ENCODE data around the gene SP140L.
A peak's percentile ranks its signal among the peaks of the same experiment; 100 is the strongest.
"Not testable (repeated sequence)": the region's sequence is repeated elsewhere in the genome, so short reads cannot be mapped to it uniquely, and the experiment has no call there.

SP140L gene

GRCh38 chr2:230384986-230385385 lies 58.0 kb downstream of the SP140L start:
- DNase-seq = no peak

- no peak for DNase-seq
Measured at GRCh38 chr2:230394301-230394700, 67.3 kb downstream of the SP140L start.

DNA sequence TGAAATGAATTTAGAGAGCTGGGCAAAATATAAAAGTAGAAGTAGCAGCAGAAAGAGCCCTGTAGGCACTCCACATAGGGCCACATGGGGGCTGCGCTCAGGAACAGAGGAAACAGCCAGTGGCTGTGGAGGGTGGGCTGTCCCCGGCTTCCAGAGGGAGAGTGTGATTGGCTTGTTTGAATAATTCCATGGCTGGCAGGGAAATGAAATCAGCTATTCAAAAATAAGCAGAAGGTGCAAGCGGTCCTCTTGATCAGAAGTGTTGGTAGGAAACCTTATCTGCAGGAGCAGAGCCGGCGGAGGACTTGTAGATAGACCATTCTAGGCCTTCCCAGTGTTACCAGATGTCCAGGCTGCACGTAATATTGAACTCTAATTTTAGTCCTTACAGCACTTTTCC lies 71.7 kb downstream of the SP140L start:
- DNase-seq = not testable (repeated sequence)

DNA sequence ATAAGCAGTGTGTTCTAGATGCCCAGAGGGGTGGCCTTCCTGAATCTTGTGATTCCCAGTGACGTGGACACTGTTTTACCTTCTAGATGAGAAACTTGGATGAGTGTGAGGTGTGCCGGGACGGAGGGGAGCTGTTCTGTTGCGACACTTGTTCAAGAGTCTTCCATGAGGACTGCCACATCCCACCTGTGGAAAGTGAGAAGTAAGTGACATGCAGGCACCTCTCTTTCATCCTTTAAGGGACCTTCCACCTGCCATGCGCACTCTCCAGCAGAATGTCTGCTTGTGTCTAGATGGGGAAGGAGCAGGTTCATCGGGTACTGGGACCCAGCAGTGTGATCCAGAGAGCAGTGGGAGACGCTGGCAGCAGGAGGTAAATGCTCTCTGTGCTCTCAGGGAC lies 73.0 kb downstream of the SP140L start:
- no peak for DNase-seq

- no peak for DNase-seq
Measured at GRCh38 chr2:230400454-230400853, 73.5 kb downstream of the SP140L start.

DNA sequence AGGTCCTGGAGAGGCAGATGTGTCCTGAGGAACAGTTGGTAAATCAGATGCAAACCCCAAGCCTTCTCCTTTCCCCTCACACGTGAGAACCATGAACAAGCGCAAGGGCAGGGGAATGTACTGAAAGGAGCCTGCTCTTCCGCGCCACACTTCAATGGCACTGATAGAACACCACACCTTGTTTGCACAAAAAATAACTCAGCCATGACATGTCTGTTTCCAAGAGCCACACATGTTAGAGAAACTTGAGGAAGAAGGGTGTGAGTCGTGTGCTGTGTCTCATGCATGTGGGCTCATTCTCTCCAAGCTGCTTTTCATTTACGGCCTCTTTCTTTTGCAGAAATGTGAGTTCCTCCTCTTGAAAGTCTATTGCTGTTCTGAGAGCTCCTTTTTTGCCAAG lies 74.0 kb downstream of the SP140L start:
- not testable (repeated sequence) for DNase-seq

- DNase-seq = no peak
Measured at GRCh38 chr2:230403746-230404145, 76.8 kb downstream of the SP140L start.

DNA sequence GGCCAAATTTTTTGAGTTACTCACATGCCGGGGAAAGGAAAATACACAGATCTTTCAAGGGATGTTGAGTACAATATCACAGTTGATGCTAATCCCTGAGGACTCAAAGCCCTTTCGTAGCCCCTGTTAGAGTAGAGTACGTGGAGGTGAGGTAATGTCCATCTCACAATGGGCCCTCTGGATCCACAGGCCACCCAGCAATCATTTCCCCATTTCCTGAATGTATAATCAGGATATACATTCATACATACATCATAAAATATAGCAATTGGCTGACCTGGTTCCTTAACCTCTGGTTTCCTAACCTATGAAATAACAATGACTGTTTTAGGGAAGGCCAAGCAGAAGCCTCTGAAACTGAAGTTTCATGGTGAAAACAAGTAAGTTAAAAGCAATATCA lies 78.8 kb downstream of the SP140L start:
- no peak for DNase-seq

GRCh38 chr2:230408244-230408842 lies 81.3 kb downstream of the SP140L start:
- no peak for DNase-seq

DNA sequence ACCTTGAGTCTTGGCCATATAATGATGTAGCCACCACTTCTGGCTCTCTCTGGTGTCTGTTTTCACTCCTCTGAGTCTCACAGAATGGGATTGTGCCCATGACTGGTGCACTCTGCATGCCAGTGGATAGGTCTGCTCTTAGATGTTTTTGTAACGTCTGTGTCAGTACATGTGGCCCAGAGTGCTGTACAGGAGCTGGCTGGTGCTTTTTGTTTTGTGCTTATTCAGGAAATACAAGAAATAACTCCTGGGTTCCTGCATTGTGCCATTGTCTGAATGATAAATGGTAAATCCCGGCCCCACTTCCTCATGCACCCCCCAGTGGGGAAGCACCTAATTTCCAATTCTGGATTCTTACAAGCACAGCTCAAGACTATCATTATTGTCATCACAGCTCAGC lies 82.3 kb downstream of the SP140L start:
- DNase-seq = not testable (repeated sequence)

- DNase-seq = no peak
Measured at GRCh38 chr2:230410263-230410662, 83.3 kb downstream of the SP140L start.

DNA sequence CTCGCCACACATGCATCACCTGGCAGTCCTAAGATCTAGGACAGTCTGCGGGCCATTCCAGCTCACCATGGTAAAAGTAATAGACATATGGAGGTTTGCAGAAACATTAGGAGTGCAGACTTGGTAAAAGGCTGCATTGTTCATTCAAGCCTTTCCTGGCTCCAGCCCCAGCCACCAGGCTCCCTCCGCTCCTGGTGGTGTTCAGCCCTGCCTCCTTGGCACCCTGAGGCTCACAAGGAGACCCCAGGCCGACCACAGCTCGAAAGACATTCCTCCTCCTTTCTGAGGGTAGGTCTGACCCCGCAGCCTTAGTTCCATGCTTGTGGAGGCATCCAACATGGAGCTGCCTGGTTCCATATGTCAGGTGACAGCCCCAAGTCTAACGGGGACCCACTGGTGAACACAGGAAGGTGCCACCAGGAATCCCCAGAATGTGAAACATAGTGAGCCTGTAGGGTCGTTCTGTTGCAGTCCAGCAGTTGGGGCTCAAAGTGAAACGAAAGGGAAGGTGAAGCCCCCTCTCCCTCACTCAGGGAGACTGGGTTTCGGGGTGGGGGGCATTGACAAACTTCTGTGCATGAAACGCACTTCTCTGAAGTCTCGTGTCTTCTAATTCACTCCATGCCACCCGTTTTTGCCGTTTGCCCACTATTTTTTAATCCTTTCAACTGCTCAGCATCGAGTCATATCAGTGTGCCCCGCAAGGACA lies 84.0 kb downstream of the SP140L start:
- DNase-seq = no peak

- DNase-seq = peak; percentile 55
Measured at GRCh38 chr2:230411570-230412370, 84.8 kb downstream of the SP140L start.

GRCh38 chr2:230412371-230412711 lies 85.3 kb downstream of the SP140L start:
- no peak for DNase-seq

- DNase-seq = no peak
Measured at GRCh38 chr2:230412846-230413245, 85.9 kb downstream of the SP140L start.

DNA sequence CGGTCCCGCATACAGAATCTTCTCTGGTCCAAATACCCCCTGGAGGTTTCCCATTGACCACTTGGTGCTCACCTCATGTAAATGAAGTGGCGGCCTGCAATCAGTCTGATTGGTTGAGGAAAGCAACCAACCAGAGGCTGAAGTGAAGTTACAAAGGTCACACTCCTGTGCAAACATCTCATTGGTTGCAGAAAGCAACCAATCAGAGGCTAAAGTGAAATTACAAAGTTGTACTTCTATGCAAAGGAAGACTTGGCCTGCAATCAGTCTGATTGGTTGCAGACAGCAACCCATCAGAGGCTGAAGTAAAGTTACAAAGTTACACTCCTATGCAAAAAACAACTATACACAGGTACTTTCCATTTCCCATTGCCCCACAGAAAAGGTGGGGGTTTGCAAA lies 86.5 kb downstream of the SP140L start:
- DNase-seq = no peak

DNA sequence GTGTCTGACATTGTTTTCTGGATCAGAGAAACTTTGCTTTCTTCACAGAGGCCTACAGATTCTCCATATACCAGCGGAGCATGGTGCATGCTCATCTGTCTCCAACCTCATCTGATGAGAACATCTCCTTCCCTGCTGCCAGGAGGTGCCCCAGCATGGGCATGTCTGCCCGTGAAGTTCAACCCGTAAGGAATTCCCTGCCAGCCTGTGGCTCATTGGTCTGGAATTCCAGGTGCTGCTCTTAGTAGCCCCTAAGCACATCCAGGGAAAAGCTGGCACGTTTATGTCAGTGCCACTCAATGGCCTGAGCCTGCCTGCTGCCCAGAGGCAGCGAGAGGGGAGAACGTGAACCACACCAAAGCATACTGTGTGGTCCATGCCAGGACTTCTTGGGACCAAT lies 87.3 kb downstream of the SP140L start:
- DNase-seq = no peak

DNA sequence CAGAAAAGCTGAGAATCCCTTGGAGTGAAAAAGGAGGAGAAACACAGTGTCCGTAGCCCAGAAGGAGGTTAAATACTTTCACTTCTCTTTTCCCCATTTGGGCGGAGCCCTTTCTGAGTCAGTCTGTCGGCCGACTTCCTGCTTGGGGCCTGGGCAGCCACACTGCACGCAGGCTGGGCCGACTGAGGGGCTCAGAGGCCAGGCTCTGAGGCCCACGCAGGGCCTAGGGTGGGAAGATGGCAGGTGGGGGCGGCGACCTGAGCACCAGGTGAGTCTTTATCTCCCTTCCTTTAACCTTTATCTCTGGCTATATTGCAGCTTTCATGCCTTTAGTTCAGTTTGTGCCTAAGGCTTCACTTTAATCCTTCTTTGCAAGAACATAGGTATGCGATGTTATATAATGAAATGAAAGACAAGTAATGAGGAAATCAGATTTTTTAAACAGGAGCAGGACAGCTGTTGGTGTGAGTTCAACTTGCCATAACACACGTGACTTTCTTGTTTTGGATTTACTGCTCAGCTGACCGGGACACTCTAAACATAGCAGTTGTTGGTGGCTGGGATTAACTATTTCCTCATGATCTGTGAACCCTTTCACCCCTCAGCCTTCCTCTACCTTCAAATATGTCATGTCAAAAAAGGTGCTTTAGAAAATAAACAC lies 89.2 kb downstream of the SP140L start, which contains the start of gene SP100:
TSS of gene SP100 (plus strand) at position 141 of the 661 bp plus-strand sequence. CDS start at position 237, 96 bp downstream.
- DNase-seq = no peak

DNA sequence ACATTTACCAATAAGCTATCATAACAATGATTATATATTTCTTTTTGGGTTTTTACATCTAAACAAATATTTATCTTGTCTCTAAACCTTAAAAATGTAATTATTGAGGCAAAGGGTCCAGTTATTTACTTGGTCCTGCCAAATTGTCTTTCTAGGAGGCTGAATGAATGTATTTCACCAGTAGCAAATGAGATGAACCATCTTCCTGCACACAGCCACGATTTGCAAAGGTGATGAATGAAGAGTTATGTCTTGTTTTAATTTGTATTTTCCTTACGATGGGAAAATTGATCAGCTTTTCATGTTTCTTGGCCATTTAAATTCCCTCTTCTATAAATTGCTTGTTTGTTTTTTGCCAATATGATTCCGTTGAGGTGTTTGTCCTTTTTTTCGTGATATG lies 90.4 kb downstream of the SP140L start:
- no peak for DNase-seq

DNA sequence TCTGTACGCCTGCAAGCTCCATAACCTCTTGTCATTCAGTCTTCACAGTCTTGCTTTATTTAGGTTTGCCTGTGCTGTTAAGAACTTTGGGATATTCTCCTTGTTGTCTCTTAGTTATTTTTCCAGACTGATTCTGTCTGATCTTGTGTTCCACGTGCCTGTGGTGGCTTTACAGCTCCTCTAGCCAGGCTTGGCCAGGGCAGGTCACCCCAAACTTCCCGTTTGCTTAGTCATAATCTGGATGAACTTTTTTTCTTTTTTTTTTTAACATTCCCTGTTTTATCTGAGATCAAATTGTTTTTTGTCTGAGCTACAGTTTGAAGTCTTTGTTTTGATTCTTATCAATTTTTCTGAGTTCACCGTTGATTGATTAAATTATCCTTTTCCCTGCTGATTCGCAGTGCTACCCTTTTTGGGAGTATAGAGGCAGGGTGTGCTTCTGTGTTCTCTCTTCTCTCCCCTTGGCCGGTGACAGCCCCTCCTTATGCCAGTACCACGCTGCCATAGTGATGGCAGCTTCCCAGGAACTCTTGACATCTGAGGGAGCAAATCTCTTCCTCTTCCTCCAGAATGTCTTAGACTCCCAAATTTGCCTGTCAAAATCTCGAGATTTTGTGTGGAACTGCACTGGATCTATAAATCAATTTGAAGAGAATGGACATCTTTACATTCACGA lies 91.5 kb downstream of the SP140L start:
- DNase-seq = no peak

GRCh38 chr2:230419181-230419580 lies 92.2 kb downstream of the SP140L start:
- DNase-seq = no peak

DNA sequence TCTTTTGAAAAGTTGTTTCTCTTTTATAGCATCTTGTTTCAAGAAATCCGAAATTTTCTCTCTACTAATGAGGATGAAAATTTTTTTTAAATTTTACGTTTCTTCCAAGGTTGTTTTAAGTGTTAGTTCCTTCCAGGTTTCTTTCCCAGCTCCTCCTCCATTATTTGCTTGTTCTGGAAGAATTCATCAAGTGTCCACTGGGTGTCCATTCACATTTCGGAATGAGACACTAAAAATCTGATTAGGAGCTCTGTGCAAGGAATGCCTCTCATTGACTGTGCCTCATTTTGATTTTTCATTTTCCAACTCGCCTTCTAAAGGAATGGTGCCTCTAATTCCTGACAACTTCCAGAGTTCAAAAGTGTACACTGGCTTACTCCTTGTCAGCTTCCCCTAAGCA lies 95.2 kb downstream of the SP140L start:
- no peak for DNase-seq

Data from NCI-H1105 treated with DMSO at 0.1 percent for 48 hours (cell line).